Measurements from ENCODE around the gene LYZL6.

DNA sequence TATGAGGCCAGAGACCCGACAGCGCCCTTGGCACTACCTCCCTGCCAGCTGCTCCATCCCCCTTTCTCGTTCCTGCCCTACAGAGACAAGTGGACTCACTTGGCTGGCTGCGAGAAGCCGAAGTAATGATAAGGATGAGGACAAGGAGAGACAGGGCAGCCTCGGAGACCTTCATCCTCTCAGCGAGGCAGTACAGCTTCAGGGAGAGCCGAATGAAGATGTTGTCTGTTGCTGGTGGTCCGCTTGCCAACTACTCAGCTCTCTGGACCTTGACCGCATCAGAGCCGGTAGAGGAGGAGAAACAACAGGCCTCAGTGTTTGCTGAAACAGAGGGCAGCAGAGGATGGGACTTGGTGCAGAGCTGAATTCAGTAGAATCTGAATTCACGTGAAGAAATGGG lies 37.7 kb upstream of the LYZL6 start, which contains the start of gene CCL16:
- TF ChIP-seq POLR2A (IDR thresholded peaks at IDR 0.05) (no peak), CTCF (IDR thresholded peaks at IDR 0.05) (no peak)
